ENCODE measurements around the gene FZD4.
"Not testable (repeated sequence)": the region's sequence is repeated elsewhere in the genome, so short reads cannot be mapped to it uniquely, and the experiment has no call there.

FZD4 gene

GRCh38 chr11:86937193-86937806 lies 17.9 kb downstream of the FZD4 start:
- DNase-seq (ENCODE audit: low spot score), result not testable (repeated sequence)

- DNase-seq (ENCODE audit: low spot score), result no peak
Observed at GRCh38 chr11:86934926-86935579, 20.1 kb downstream of the FZD4 start.

GRCh38 chr11:86934582-86934900 lies 20.7 kb downstream of the FZD4 start:
- DNase-seq (ENCODE audit: low spot score), result no peak

- DNase-seq (ENCODE audit: low spot score), result no peak
Observed at GRCh38 chr11:86933891-86934581, 21.2 kb downstream of the FZD4 start.

- DNase-seq (ENCODE audit: low spot score), result no peak
Observed at GRCh38 chr11:86932924-86933875, 22.0 kb downstream of the FZD4 start.

GRCh38 chr11:86932259-86932585 lies 23.0 kb downstream of the FZD4 start:
- DNase-seq (ENCODE audit: low spot score), result no peak

GRCh38 chr11:86931548-86932258 lies 23.5 kb downstream of the FZD4 start:
- DNase-seq (ENCODE audit: low spot score), result no peak

GRCh38 chr11:86930957-86931547 lies 24.1 kb downstream of the FZD4 start:
- DNase-seq (ENCODE audit: low spot score), result no peak

- no peak for DNase-seq (ENCODE audit: low spot score)
Observed at GRCh38 chr11:86926975-86927374, 28.2 kb downstream of the FZD4 start.

- no peak for DNase-seq (ENCODE audit: low spot score)
Observed at GRCh38 chr11:86923999-86924766, 31.0 kb downstream of the FZD4 start.

GRCh38 chr11:86922225-86922624 lies 33.0 kb downstream of the FZD4 start:
- no peak for DNase-seq (ENCODE audit: low spot score)

GRCh38 chr11:86919557-86920210 lies 35.5 kb downstream of the FZD4 start:
- no peak for DNase-seq (ENCODE audit: low spot score)

GRCh38 chr11:86918973-86919372 lies 36.2 kb downstream of the FZD4 start:
- no peak for DNase-seq (ENCODE audit: low spot score)

GRCh38 chr11:86918496-86918895 lies 36.7 kb downstream of the FZD4 start:
- DNase-seq (ENCODE audit: low spot score), result no peak

- no peak for DNase-seq (ENCODE audit: low spot score)
Observed at GRCh38 chr11:86917589-86917988, 37.6 kb downstream of the FZD4 start.

GRCh38 chr11:86916330-86916729 lies 38.9 kb downstream of the FZD4 start:
- DNase-seq (ENCODE audit: low spot score), result no peak

- not testable (repeated sequence) for DNase-seq (ENCODE audit: low spot score)
Observed at GRCh38 chr11:86915850-86916249, 39.3 kb downstream of the FZD4 start.

GRCh38 chr11:86914865-86915519 lies 40.2 kb downstream of the FZD4 start:
- DNase-seq (ENCODE audit: low spot score), result no peak

GRCh38 chr11:86912238-86912637 lies 43.0 kb downstream of the FZD4 start:
- DNase-seq (ENCODE audit: low spot score), result no peak

GRCh38 chr11:86910592-86910991 lies 44.6 kb downstream of the FZD4 start:
- DNase-seq (ENCODE audit: low spot score), result no peak
